Keratinocyte (primary cell): ENCODE measurements around the gene NOL11.

Experiments used
- CTCF ChIP-seq, 3 experiments: IDR thresholded peaks in 1 of 3; conservative IDR thresholded peaks in 1 of 3; optimal IDR thresholded peaks in 1 of 3; 2 replicates in 2 of 3; 3 replicates in 1 of 3; pipeline versions ENCODE3 to v1.5.1; 2011; ENCODE audit warnings: low read length in 3 of 3, mild to moderate bottlenecking in 3 of 3, moderate library complexity in 2 of 3, control low read depth in 1 of 3, inconsistent platforms in 1 of 3; ENCODE audit not compliant: insufficient read depth in 2 of 3; ENCODE audit errors: extremely low read depth in 1 of 3
- EZH2 ChIP-seq: IDR thresholded peaks from one replicate; pipeline ENCODE4 v1.6.1; 2012; ENCODE audit warnings: inconsistent platforms, mild to moderate bottlenecking, low read length, moderate library complexity

GRCh38 chr17:67730731-67731130, 13.0 kb downstream of the NOL11 start:
- TF ChIP-seq CTCF (optimal IDR thresholded peaks at IDR 0.05 in 1 of 3, IDR thresholded peaks at IDR 0.05 in 1 of 3, conservative IDR thresholded peaks at IDR 0.05 in 1 of 3; ENCODE audit: extremely low read depth in 1 of 3, insufficient read depth in 2 of 3, low read length in 3 of 3) (no peak), EZH2 (no peak)
